Keratinocyte (primary cell): Measurements from ENCODE around the gene PPEF2.

Experiments
- CTCF ChIP-seq, 3 experiments: IDR thresholded peaks in 1 of 3; conservative IDR thresholded peaks in 1 of 3; optimal IDR thresholded peaks in 1 of 3; 2 replicates in 2 of 3; 3 replicates in 1 of 3; pipeline versions ENCODE3 to v1.5.1; 2011; ENCODE audit warnings: low read length in 3 of 3, mild to moderate bottlenecking in 3 of 3, moderate library complexity in 2 of 3, control low read depth in 1 of 3, inconsistent platforms in 1 of 3; ENCODE audit not compliant: insufficient read depth in 2 of 3; ENCODE audit errors: extremely low read depth in 1 of 3
- EZH2 ChIP-seq: IDR thresholded peaks from one replicate; pipeline ENCODE4 v1.6.1; 2012; ENCODE audit warnings: inconsistent platforms, mild to moderate bottlenecking, low read length, moderate library complexity

- TF ChIP-seq CTCF (optimal IDR thresholded peaks at IDR 0.05 in 1 of 3, IDR thresholded peaks at IDR 0.05 in 1 of 3, conservative IDR thresholded peaks at IDR 0.05 in 1 of 3; ENCODE audit: extremely low read depth in 1 of 3, insufficient read depth in 2 of 3, low read length in 3 of 3) (no peak), EZH2 (no peak)
Measured at GRCh38 chr4:75920327-75920726, 18.1 kb upstream of the PPEF2 start.
